Thoracic aorta (tissue), 2 donors: ENCODE measurements around the gene FCSK. TPM values are rescaled to one million over a fixed set of nuclear protein-coding genes. Genes with fewer than 3 reads are reported as not detected.

ENCODE experiments used
- ATAC-seq: fragments of 150-250 bp; one replicate; pipeline ENCODE4 v1.8.0; 2017; ENCODE audit warnings: low read depth; ENCODE audit not compliant: insufficient number of reproducible peaks, low FRiP score
- DNase-seq: peaks from one replicate; pipeline ENCODE4 v3.0.0-alpha.2; 2020; ENCODE audit warnings: low spot score
- H3K27ac ChIP-seq, 2 donors: fragments of 200-600 bp; sonication (generic); 1 replicate in 1 of 2; 2 replicates in 1 of 2; pipeline ENCODE4 v1.5.1; 2016; ENCODE audit warnings: mild to moderate bottlenecking in 2 of 2, moderate library complexity in 2 of 2
- H3K27me3 ChIP-seq: fragments of 200-600 bp; sonication (generic); replicated peaks from 2 replicates; pipeline ENCODE4 v1.6.0; 2016; ENCODE audit warnings: mild to moderate bottlenecking; ENCODE audit not compliant: insufficient read depth
- H3K36me3 ChIP-seq: fragments of 200-600 bp; sonication (generic); one replicate; pipeline ENCODE4 v1.5.1; 2016
- H3K4me1 ChIP-seq, 2 donors: fragments of 200-600 bp; sonication (generic); 1 replicate in 1 of 2; 2 replicates in 1 of 2; pipeline versions ENCODE4 v1.5.1 to v1.6.0; 2016; ENCODE audit warnings: low read depth in 2 of 2, mild to moderate bottlenecking in 1 of 2; ENCODE audit not compliant: control insufficient read depth in 1 of 2
- H3K4me3 ChIP-seq: fragments of 200-600 bp; sonication (generic); 2 replicates; pipeline ENCODE4 v1.5.1; 2016; ENCODE audit warnings: mild to moderate bottlenecking
- H3K9me3 ChIP-seq: fragments of 200-600 bp; sonication (generic); 2 replicates; pipeline ENCODE4 v1.5.1; 2016
- total RNA-seq, 2 donors: library from RNA; depleted of rRNA; stranded (reverse); fragments of >200 nt; gene quantifications; one replicate each; pipeline versions ENCODE4 v1.1.0 to v1.2.3, GENCODE V29; 2016
- TF ChIP-seq, protein P1 (sequence below): fragments of 200-600 bp; sonication (generic); IDR thresholded peaks from one replicate; pipeline ENCODE4 v1.5.1; 2019; ENCODE audit warnings: antibody characterized with exemption

FCSK gene
- total RNA-seq, 2 donors from 2014 or later = 16.1 to 20.4 TPM

DNA sequence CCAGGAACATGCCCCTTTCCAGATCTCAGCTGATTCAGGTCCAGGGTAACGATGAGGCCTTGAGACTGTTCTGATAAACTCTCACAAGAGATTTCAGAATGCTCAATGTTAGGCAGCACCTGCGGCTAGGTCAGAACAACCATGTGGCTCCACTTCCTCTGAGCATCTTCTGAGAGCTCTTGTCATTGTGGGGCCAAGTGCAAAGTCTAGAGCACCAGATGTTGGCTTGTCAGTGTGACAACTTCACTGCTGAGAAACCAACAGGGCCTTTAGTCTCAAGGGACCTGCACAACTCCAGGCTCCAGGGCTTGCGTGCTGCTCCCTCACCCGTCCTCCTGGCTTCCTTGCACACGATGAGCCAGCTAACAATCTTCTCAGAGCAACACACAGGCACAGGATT is 29.0 kb downstream of the FCSK start:
- Histone ChIP-seq H3K9me3 (no peaks in the 10 kb centered on the region), H3K27me3 (no peaks in the 10 kb centered on the region), H3K36me3 (peaks cover 44% of the 10 kb centered on the region), H3K27ac (no peak overlapping the region), H3K4me1 (peaks cover 0 to 6% of the 10 kb centered on the region in 2 donors), H3K4me3 (no peak overlapping the region)
- TF ChIP-seq, protein P1, sequence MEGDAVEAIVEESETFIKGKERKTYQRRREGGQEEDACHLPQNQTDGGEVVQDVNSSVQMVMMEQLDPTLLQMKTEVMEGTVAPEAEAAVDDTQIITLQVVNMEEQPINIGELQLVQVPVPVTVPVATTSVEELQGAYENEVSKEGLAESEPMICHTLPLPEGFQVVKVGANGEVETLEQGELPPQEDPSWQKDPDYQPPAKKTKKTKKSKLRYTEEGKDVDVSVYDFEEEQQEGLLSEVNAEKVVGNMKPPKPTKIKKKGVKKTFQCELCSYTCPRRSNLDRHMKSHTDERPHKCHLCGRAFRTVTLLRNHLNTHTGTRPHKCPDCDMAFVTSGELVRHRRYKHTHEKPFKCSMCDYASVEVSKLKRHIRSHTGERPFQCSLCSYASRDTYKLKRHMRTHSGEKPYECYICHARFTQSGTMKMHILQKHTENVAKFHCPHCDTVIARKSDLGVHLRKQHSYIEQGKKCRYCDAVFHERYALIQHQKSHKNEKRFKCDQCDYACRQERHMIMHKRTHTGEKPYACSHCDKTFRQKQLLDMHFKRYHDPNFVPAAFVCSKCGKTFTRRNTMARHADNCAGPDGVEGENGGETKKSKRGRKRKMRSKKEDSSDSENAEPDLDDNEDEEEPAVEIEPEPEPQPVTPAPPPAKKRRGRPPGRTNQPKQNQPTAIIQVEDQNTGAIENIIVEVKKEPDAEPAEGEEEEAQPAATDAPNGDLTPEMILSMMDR = no peak
- no peak for ATAC-seq
- no peak for DNase-seq

DNA sequence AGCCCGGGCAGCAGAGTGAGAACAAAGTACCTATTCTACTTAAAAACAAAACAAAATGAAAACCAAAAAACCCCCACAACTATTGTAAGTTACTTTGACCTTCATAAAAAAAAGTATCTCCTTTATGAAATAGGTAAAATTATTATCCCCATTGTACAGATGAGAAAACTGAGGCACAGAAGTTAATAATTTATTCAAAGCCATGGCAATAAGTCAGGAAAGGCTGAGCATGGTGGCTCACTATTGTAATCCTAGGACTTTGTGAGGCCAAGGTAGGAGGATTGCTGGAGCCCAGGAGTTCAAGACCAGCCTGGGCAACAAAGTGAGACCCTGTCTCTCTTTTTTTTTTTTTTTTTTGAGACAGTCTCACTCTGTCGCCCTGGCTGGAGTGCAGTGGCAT is 30.5 kb downstream of the FCSK start:
- no peak overlapping the region for H3K27ac ChIP-seq
- H3K36me3 ChIP-seq = peaks cover 39% of the 10 kb centered on the region
- DNase-seq = no peak
- ATAC-seq = no peak
- H3K9me3 ChIP-seq = no peaks in the 10 kb centered on the region
- peaks cover 0 to 6% of the 10 kb centered on the region in 2 donors for H3K4me1 ChIP-seq
- TF ChIP-seq, protein P1 = no peak
- no peak overlapping the region for H3K4me3 ChIP-seq
- H3K27me3 ChIP-seq = no peaks in the 10 kb centered on the region

DNA sequence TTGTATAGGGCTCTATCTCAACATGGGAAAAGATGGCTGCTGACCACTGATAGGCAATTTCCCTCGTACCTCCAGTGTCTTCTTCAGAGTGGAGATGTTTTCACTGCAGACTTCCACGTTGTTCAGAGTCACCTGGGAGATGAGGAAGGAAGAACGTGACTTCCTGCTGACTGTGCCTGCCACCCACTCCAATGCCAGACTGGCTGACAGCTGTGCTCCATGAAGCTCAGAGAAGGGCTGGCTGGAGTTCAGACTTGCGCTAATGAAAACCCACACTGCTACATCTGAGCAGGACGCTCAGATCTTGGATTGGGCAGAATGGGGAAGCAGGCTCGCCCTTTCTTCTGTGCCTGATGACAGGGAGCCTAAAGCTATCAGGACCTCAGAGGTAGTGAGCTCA is 35.9 kb downstream of the FCSK start:
- no peak overlapping the region for H3K27ac ChIP-seq
- TF ChIP-seq, protein P1 = no peak
- peaks cover 39% of the 10 kb centered on the region for H3K36me3 ChIP-seq
- H3K4me1 ChIP-seq = no peaks in the 10 kb centered on the region
- no peak overlapping the region for H3K4me3 ChIP-seq
- no peaks in the 10 kb centered on the region for H3K27me3 ChIP-seq
- H3K9me3 ChIP-seq = no peaks in the 10 kb centered on the region
- ATAC-seq = no peak
- DNase-seq = no peak

DNA sequence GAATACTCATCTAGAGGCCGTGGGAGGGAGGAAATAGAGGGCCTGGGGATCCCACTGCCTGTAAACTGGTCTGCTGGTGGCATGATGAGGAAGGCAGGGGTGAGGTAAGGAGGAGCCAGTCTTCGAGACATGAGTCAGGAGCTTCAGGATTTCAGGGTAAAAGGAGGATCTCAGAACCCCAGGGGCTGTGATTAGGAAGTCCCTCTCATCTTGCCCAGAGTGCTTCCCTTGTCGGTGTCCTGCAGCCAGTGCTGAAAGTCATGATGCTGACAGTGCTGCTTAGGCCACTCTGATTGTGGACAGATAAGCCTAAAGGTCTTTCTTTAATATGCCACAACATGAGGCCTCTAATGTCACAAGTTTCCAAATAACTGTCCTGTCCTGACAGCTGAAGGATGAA is 39.4 kb downstream of the FCSK start:
- Histone ChIP-seq H3K4me1 (no peaks in the 10 kb centered on the region), H3K36me3 (peaks cover 44% of the 10 kb centered on the region), H3K9me3 (no peaks in the 10 kb centered on the region), H3K27ac (no peak overlapping the region), H3K27me3 (no peaks in the 10 kb centered on the region), H3K4me3 (no peak overlapping the region)
- DNase-seq (no peak), ATAC-seq (no peak)
- TF ChIP-seq, protein P1 = no peak

DNA sequence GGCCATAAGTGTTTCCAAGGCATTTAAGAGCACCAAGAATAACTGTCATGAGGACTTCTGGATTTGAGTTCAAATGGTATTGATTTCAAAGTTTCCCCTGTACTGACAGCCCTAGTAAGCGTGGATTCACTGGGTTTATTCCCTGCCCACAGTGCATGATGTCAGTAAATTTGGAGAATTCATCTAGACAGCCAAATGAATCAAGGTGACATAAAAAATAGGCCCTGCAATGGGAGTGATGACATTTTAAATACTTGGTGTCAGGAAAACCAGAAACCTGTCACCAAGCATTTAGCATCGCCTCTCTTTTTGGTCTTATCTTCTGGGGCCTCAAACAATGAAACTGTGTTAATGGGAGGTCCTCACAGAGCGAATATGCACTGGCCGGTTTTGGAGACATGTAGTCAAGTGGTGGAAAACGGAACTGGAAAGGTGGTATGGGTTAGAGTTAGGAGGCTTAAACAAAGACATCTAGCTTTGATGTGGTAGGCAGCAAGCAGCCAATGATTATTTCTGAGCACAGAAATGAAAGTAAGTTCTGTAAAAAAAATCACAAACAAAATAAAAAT is 39.9 kb downstream of the FCSK start:
- Histone ChIP-seq H3K27me3 (no peaks in the 10 kb centered on the region), H3K9me3 (no peaks in the 10 kb centered on the region), H3K4me3 (no peak overlapping the region), H3K36me3 (peaks cover 44% of the 10 kb centered on the region), H3K27ac (no peak overlapping the region), H3K4me1 (no peaks in the 10 kb centered on the region)
- TF ChIP-seq, protein P1 = no peak
- no peak for DNase-seq
- no peak for ATAC-seq
